Stimulated activated CD4-positive, alpha-beta T cell treated with anti-CD3 and anti-CD28 coated beads, Interleukin-15, amount 100 ng/mL, for 1 hour (primary cell): ENCODE measurements around the gene NEDD4L.

Experiments
- DNase-seq, 2 donors: peaks; one replicate each; pipeline ENCODE4 v3.0.0-alpha.2; 2020; ENCODE audit warnings: low read depth in 1 of 2, low spot score in 1 of 2

NEDD4L gene

DNA sequence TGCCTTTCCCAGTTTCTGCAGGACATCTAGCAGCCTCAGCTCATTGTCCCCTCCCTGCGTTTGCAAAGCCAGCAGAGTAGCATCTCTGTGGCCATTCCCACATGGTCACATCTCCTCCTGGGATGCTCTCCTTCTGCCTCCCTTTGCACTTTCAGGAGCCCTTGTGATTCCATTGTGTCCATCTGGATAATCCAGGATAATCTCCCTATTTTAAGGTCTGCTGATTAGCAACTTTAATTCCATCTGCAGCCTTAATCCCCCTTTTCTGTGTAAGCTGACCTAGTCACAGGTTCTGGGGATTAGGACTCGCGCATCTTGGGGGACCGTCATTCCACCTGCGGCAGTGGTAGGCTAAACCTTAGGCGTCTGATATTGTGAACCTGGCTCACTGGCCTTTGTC is 70.7 kb downstream of the NEDD4L start:
- DNase-seq, result no peak

DNA sequence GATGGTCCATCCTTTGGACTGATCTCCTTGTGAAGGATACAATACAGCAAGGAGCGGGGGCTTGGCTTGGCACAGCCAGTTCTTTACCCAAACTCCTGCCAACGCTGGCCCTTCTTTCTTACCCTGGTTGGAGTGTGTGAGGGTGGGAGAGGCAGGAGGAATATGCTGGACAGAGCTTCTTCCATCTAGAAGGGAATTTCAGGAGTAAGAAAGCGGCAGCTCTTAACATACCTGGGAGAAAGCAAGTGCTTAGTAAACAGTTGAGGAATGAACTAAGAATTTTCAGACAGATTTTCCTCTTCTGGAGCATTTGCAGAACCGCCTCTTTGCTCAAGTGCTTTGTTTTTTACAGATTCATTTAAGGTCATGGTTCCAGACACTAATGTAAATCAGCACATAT is 72.8 kb downstream of the NEDD4L start:
- DNase-seq, result no peak

DNA sequence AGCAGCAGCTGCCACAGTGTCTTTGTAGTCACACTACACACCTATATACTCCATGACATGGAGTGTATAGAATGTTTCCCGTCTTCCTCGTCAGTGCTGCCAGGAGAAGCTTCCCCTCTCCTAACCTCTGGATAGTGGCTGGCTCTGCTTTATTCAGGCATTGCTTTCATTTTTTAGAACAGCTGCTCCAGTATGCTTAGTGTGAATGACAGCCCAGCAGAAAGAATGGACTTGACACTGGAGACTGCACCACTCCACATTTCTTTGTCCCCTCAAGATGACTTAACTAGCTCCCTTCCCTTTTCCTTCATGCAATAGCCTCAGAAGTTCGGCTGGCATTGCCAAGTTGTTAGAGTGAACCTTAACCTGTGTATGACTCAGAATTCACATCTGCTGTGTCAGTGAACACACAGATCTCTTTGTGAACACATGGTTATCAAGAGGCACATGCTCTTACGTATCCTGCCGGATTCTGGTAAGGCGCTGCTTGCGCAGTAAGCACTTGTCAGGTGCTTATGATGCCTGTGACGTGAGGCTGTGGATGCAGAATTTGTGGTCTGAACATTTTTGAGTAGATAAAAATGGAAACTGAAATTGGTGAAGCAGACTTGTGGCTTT is 73.9 kb downstream of the NEDD4L start:
- no peak for DNase-seq

DNA sequence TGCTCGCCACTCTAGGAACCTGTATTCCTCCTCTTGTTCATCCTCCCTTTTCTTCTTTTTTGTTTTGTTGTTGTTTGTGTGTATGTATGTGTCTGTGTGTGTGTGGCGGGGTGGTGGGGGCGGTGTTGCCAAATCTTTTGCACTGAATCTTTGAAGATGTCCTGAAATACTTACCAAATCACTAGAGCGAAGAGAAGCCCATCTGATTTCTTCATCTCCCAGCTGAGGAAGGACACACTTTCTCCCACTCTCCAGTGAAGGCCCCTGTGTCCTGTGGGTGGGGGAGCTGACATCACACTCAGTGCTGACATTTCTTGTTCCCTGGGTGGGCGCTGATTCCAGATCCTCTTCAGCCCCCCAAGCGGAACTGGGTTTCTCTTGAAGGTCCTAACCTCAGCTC is 74.5 kb downstream of the NEDD4L start:
- DNase-seq, result no peak

DNA sequence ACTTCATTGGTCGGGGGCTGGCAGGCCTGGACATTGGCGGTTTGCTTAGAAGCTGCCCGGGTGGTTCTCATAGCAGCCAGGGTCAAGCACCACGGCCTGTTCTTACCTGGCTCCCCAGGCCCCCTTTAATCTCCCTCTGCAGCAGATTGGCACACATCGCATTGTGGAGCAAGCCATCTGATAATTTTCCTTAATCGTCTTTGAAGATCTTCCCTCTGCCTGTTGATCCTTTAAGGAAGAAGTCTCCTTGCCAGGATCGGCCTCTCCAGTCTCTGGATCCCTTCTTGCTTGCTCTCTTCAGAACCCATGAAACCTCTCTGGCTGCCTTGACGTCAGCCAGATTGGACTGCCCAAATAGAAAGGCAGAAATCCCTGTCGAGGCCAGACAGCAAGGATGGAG is 75.8 kb downstream of the NEDD4L start:
- DNase-seq, result no peak

DNA sequence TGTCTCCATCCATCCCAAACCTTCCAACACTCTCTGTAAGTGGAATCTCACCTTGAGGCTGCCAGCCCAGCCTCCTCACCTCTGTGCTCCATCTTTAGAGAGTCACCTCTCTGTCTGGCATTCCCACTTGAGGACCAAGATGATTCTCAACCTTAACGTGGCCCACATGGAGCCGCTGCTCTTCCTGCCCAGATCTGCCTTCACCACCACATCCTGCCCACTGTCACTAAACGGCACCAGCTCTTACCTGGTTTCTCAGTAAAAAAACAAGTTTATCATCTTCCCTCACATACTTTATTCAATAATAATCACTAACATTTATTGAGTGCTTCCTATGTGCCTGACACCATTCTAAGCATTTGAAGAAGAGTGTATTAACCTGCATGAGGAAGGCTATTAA is 80.4 kb downstream of the NEDD4L start:
- no peak for DNase-seq

DNA sequence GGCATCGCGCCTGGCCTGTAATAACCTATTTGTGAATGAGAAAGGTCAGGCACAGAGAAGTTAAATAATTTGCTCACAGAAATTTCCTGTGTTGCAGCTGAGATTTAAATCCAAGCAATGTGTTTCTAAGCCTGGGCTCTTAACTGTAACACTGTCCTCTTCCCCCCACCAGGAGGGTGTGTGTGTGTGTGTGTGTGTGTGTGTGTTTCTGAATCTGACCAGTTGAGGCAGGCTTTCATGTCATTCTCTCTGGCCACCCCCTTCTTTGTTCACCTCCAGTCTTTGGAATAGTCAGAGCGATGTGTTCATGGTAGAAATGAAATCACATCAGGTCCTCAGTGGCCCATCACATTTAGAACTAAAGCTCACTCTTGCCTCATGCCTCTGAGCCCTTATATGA is 81.2 kb downstream of the NEDD4L start:
- DNase-seq, result no peak

DNA sequence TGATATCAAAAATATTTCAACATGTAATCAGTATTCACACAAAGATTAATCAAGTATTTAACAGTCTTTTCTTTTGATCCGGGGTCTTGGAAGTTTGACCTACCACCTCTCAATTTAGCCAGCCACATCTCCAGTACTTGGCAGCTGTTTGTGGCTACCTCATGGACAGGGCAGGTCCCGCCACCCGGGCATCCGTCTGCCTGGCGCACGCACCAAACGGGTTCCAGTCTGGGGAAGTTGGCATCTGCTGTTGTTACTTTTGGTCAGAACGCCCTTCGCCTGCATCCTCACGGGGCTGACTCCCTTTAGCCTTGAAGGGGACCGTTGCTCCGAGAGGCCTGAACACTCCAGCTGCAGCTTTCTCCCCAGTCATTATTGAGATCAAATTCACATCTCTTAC is 81.7 kb downstream of the NEDD4L start:
- no peak for DNase-seq

DNA sequence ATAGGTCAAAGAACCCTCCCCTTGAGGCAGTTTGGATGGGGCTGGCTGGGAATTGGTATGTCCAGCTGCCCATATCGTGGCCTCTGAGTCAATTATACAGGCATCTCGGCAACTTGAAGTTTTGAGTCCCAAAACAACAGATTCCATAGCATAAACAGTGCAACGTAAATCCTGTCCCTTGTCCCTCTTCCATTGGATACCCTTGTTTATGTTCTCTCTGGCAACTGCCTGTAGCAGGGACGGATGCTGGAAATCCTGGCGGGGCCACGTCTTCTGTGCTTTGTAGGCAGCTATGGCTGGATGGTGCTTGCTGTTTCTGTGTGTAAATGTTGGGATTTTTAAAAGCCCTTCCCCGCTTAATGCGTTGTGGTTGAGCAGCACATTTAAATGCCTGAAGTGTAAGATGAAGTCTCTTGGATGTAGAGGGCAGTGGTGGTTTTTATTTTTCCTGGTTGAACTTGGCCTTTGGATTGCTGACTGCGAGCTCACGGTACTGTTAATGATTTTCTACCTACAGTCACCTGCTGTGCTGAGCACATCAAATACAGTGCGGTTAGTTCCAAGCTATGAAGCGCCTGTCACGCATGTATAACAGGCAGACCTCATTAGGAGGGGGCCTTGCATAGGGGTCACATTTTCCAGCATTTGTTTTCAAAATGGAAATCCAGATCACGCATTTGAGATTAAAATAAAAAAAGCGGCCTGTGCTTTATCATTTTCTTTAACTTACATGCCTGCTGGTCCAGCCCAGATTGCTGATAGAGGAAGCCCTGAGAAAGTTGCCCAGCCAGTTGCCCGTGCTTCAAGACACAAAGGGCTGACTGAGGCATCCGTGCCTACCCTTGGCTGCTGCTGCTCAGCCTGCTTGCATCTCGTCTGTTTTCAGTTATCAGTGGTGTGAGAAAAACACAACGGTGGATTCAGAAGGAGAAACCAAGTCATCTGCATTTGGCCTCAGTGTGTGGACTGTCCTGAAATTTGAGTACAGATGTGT is 84.7 kb downstream of the NEDD4L start:
- DNase-seq, result no peak

DNA sequence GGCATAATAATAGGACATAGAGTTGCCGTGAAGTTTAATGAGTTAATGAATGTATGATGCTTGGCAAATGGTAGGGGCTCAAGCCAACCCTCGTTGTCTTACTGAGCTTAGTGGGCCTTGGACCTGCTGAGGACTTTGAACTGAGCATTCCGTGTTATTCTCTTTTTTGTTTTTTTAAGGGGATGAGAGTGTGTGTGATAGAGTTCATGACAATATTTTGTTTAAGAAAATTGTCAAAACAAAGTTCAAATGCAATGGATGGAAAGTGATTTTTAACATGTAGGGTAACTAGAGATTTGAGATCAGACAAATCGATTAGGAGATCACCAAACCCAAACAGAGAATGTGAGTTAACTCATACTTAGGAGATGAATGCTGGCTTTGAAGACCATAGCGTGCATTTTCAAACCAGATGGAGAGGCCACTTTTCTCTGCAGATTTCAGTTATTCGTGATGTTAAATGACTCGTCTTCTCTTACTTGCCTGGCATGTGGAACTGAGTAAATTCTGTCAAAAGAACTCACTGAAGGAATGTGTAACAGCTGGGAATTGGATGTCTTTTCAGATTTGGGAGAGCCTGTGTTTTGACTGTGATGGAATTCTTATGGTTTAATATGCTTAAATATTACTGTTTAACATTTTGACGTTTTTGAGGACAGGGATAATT is 88.7 kb downstream of the NEDD4L start:
- no peak for DNase-seq

DNA sequence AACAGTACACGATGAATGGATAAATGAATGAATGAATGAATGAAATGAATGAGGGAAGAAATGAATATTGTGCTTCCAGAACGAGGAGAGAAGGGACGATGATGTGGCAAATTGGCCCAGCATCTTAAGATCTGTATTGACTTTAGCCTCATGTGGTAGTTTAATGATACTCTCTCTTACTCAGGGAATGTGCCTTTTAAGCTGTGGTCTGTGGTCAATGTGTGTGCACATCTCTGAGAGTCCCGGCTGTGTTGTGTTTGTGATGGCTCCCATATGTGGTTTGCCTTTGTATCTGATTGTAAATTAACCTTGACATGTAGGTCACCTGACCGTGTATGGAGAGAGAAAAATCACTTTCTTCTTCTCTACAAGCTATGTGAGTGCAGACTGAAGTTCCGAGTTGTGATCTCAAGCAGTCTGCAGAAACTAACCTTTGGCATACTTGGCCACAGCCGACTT is 91.2 kb downstream of the NEDD4L start:
- DNase-seq, result no peak

DNA sequence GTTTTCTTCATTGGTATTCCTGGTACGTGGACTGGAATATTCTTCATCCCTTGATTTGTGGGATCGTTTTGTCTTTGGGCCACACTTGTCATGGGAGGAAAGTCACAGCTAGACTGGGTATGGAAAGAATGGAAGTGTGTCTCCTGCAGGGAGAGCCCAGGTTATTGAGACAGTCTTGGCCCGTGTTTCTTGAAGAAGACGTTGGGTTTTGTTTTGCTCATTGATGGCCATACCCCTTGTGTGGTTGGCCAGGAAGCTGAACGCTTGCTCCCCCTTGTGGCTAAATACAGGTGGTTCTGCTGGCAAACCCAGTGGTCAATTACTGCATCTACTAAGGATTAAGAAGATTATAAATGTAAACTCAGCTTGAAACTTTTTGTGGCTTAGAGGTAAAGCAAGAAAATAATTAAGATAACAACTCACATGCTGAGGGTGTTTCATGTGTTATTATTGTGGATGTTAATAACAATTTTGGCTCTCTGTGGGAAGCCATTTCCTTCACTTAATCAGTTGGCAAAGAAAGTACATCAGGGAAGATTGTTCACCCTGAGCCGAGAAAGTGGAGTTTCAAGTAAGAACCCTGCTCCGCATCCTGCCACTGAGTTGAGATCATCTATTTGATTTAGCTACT is 91.8 kb downstream of the NEDD4L start:
- no peak for DNase-seq

DNA sequence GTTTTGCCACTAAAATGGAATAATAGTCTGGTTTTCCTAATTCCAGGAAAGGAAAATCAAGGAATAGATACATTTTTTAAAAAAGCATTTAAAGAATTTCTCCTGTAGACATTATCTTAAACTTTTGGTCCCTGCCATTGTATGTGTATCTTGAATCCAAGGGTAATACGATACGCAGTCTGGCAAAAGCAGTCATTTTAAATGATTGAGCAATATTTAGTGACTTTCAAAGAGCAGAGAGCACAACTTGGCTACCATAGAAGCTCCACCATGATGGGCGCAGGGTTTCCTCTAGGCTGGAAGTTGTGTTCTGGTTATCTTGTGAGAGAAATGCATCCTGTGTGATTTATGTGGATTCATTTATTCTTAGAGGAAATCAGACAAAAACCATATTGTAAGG is 92.9 kb downstream of the NEDD4L start:
- no peak for DNase-seq

DNA sequence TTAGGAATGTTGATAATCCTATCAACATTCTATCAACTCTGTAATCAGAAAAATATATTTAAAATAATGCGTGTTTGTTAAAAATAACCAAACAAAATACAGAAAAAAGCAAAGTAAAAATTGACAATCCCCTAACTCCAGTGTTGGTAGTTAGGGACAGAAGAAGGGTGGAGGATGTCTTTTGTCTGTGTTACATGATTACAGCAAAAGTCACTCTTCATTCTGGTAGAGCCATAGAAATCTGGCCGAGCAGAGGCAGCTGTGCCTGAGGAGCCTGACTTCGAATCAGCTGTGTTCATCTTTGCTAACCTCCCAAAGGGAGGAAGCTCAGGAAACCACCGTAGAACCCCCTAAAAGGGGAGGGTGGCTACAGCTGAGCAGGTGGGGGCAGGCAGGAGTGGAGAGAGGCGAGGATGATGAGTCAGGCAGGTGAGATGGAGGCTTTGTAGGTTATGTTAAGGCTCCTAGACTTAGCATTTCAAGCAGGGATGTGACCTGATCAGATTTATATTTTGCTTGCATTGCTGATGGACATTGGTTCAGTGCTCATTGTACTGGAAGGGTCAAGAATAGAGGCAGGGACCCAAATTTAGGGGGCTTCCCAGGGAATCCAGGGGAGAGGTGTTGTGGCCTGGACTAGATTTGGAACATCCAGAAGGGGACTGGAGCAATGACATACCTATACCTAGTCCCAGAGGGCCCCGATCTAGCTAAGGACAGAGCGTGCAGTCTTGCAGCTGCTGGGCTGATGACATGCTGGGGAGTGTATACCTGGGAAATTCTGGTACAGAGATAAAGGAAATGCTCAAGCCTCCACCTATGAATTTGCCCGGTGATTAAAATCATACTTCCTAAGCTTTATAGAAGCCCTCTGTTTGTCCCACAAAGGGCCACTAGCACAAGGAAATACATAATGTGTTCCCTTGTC is 95.7 kb downstream of the NEDD4L start:
- no peak for DNase-seq

DNA sequence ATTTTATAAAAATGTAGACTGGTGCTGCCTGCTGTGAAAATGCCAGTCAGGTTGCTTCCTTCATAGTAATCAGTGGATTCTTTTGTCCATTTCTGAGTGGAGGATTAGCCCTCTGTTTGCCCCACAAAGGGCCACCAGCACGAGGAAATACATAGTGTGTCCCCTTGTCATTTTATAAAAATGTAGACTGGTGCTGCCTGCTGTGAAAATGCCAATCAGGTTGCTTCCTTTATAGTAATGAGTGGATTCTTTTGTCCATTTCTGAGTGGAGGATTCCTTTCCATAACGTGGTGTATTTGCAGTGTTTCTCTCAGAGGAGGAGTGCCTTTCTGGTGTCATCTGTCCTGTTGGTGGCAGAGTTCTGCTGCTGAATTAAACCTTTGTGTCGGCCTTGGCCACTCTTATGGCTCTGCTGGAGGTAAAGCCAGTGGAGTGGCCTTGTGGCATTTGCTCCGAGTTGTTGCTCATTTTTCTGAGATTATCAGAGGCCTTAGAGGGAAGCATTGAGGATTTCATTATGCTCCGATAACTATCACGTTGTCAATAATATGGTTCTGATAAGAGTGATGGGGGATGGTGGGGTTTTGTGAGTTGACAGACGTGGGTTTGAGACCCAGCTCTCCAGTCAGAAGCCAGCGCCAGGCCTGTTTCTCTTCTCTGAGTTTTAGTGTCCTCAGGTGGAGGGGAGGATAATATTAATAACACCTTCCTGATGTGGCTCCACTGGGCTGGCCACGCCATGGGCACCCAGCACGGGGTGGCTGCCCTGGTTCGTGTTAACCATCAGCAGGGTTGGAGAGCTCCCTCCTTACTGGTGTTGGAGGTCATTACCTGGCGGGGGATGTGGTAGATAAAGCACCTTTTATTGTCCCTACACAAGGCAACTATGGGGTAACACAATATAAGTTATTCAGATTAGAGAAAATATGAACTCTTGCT is 96.6 kb downstream of the NEDD4L start:
- DNase-seq, result no peak

DNA sequence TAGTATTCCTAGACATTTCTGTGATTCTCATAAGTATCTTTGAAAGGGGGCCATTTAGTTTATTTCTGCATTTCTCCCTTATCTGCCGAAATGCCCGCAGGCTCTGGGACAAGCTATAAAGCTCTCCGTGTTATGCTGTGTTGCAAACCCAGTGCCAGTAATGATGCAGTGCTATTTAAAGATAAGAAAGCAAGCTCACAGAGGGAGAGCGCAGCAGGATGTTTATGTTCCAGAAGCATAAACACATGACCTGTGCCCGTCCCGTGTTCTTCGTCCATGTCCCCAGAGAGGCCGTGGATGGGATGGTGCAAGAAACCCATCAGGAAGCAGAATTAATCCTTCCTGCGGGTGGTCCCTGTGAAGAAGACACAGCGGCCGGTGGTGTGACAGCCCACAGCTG is 99.4 kb downstream of the NEDD4L start:
- no peak for DNase-seq

DNA sequence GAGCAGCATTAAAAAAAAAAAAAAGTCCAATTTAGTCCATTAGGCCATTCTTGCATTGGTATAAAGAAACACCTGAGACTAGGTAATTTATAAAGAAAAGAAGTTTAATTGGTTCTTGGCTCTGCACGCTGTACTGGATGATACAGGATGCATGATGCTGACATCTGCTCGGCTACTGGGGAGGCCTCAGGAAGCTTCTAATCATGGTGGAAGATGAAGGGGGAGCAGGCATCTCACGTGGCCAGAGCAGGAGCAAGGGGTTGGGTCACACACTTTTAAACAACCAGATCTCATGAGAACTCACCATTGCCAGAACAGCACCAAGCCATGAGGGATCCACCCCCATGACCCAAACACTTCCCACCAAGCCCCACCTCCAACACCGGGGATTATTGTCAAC is 100.1 kb downstream of the NEDD4L start:
- no peak for DNase-seq

DNA sequence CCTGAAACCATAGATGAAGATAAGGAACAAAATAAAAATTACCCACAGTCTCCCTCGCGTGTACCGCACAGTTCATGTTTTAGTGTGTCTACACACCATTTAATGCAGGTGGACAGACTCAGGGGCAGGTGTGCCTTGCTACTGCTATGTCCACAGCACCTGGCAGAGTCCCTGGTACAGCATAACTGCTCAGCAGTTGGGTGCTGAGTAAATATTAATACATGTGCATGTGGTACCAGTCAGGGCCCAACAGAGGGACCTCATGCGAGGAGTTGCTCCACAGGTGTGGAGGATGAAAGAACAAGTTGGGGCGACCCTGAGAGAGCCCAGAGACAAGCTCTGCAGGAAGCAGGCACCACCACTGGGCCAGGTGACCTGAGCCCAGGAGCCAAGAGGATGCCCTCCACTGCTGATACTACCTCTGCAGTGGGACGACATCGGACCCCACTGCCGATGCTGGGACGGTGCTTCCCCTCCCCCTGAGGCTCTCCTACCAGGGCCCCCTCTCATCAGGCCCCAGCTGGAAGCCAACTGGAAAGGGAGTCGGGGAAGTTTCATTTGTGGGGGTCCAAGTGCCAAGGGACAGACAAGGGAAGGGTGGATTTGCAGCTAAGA is 100.8 kb downstream of the NEDD4L start:
- no peak for DNase-seq

DNA sequence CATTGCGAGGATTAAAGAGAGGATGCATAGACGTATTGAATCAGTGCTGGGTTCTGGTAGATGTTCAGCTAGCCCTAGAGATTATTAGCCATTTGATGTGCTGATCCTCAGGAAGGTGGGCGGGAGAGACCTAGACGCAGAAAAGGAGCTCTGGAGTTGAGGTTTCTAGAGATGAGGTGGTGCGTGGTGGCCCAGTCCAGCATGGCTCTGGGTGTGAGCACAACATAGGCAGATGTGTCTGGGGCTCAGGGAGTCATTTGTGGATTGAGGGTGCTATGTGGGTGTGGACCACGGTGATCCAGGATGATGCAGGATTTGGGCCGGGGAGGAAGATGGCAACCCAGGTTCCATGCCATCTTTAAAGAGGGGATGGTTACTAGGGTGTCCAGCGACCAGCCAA is 102.1 kb downstream of the NEDD4L start:
- DNase-seq, result no peak
